ENCODE data around the gene ARL17A.
"Not testable (repeated sequence)": the region's sequence is repeated elsewhere in the genome, so short reads cannot be mapped to it uniquely, and the experiment has no call there.

Gene ARL17A

DNA sequence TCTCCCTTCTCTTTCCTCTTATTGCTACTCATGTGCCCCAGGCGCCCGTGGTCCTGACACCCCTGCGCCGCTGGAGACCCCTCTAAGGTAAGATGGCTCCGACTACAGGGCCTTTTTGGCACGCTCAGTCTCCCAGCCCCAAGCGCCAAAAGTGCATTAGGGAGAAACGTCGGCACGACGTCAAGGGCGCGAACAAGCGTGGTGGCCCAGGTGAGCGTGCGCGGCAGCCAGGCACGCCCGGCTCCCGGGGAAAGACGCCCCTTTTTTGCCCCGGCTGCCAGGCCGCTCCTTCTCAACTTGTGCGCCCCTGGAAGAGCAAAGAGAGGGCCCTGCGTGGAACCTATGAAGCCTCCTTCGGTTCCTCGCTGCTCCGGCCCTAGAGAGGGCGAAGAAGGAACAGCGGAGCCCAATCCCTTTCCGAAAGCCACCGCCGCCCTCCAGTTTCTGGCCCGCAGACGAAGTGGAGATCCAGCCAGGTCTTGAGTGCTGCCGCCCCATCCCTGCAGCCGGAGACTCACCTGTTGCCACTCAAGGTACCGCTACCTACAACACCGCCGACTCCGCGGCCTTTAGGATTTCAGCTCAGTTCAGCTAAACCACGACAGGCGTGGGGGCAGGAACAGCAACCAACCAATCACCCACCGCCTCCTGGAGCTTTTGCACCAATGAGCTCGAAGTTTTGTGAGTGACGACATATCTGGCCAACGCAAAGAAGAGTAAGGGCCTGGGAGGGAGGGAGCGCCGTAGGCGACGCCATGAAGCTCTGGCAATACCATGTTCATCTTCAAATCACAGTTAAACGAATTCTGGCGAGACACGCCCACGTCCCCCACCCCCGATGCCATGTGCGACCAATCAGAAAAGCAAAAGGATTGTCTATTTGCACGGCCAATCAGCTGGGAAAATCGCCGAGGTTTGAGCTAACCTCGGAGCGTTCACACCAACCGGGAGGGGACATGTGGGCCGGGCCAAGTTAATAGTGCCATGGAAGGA is at the start of gene ARL17A:
ARL17A (minus strand) TSS at position 609 of the 993 bp plus-strand sequence. CDS start 3,369 bp downstream, outside the sequence.
- peak; percentile 94 for ATAC-seq

DNA sequence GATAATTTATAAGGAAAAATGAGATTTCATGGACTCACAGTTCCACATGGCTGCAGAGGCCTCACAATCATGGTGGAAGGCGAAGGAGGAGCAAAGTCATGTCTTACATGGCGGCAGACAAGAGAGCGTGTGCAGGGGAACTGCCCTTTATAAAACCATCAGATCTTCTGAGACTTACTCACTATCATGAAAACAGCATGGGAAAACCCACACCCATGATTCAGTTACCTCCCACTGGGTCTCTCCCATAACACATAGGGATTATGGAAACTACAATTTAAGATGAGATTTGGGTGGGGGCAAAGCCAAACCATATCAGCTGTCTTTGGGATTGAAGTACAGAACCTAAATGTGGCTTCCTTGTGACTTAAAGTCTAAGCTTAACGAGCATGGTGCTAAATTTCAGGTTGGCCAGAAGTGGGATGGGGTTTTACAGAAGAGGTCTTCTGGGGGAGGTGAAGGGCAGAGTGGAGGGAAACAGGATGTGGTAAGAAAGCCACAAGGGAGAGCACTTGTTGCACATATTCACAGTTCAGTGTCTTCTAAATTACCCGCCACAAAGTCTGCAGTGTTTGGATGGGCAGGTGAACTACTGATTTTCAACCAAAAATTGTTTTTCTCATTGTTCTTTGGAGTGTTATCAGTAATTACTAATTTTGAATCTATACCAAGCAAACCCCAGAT is 49.4 kb upstream of the ARL17A start:
- ATAC-seq: not testable (repeated sequence)

- peak; percentile 49; the same call in 2 of the 3 replicates for ATAC-seq
Measured at GRCh38 chr17:46627452-46627851, 48.0 kb upstream of the ARL17A start.

- ATAC-seq: not testable (repeated sequence)
Measured at GRCh38 chr17:46624726-46625125, 45.2 kb upstream of the ARL17A start.

DNA sequence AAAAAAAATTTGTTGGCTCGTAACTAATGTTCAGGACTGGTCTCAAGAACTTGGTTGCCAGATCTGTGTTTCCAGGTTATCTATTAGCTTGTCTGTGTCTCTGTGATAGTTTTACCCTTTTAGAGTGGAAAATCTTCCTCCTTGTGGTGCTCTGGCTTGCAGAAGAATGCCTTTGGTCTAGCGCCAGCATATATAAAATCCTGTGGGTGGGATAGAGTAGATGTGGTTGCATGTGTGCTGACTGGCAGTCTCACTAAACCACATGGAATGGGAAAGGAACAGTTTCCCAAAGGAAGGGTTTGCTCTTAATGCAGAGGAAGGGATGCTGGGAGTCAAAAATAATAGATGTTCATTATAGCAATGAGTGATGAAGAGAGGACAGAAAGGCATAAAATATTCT is 44.3 kb upstream of the ARL17A start:
- peak; percentile 49; the same call in 1 of the 3 replicates for ATAC-seq

DNA sequence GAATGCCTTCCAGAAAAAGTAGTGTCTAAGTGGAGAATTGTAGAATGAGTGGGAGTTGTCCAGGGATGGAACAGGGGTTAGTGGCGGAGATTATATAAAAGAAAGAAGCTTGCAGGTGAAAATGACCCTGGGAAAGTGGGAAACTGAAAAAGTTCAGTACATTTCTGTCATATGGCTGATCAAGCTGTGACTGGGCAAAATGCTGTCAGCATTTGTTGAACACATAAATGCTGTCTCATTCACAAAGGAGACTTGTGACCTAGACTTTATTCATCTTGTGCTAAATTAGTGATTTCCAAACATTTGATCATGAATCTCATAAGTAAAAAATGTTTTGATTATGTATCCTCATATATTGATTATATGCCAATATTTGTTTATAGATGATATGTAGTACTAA is 39.5 kb upstream of the ARL17A start:
- ATAC-seq: not testable (repeated sequence)

DNA sequence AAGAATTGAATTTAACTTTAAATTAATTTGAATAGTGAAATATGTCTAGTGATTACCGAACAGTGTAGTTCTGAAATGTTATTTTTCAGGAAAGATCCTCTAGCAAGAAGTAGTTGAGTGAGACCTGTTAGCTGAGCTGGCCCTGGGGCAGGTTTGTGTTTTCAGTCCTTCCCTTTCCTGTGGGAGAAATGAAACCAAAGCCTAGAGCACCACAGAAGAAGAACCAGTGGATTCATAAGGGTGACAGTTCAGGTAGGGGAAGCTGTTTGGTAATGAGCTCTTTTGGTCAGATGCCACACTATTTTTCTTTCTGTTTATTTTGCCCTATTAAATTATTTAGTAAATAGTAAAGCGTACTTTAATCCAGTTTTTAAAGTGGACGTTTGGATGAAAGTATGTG is 37.6 kb upstream of the ARL17A start:
- ATAC-seq: not testable (repeated sequence)

- not testable (repeated sequence) for ATAC-seq
Measured at GRCh38 chr17:46613876-46614275, 34.4 kb upstream of the ARL17A start.

DNA sequence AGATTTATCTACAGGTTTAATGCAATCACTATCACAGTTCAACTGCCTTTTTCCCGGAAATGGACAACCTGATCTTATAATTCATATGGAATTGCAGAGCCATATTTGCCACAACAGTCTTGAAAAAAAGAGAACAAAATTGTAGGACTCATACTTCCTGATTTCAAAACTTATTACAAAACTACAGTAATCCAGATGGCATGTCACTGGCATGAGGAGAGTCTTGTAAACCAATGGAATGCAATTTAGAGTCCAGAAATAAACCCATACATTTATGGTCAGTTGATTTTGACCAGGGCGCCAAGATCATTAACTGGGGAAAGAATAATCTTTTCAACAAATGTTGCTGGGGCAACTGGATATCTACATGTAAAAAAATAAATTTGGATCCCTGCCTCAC is 31.8 kb upstream of the ARL17A start:
- not testable (repeated sequence) for ATAC-seq

DNA sequence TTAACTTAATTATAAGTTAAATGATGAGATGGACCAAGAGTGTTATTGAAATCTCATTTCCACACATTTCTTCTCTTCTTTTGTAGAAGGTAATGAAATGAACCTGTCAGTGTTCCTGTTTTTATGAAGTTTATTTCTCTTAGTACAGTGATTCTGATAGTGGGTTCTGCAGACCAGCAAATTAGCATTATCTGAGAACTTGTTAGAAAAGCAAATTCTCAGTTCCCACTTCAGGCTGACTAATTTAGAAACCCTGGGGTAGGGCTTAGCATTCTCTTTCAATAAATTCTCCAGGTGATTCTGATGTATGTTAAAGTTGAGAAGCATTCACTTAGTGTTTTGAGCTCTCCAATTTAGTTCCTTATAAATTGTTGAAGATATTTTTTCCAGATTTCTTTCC is 23.6 kb upstream of the ARL17A start:
- ATAC-seq: not testable (repeated sequence)

- ATAC-seq: not testable (repeated sequence)
Measured at GRCh38 chr17:46600767-46601166, 21.3 kb upstream of the ARL17A start.

DNA sequence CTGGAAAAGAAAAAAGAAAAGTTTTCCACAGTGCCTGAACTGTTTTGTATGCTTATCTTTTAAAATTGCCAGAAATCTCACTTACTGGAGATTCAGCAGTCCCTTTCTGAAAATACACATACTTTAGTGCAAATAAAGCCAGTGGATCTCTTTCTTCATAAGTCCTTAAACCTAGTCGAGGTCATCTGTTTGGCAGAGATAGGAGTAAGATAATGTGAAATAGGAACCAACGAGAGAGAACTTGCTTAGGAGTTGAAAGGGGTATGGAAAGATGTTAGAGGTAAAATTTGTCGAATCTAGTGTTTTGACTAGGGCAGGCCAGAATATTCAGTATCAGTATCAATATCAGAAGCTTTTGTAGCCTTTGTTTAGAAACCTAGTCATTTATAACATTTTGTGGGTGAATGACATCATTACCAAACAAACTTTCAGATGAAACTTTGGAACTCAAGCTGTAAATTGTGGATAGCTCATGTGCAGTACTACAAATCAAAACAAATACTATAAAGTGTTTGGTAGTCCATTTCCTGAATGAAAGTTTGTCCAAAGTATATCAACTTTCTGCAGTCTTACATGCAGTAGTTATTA is 18.9 kb upstream of the ARL17A start:
- not testable (repeated sequence) for ATAC-seq

DNA sequence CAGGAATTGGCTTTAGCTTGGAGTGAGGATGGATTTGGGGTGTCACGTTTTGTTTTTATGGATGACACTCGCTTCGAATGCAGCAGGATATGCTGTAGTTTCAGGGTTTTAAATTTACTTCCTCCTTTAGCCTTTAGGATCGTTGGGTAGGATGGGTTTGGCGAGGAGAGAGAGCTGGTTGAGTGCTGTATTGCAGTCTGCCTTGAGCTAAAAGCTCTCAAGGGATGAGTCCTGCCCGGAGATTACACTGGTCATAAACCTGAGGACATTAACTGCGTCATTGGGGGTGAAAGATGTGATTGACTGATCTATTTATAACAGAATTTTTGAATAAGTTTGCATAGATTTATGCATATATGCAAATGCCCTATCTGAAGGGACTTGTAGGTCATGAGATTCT is 11.8 kb upstream of the ARL17A start:
- peak; percentile 87 for ATAC-seq

GRCh38 chr17:46590157-46591146 is 11.0 kb upstream of the ARL17A start, which contains the start of gene NSF:
Gene NSF, plus strand, starts transcription at chr17:46590669. Its CDS starts 107 bp downstream, at chr17:46590776.
- peak; percentile 90 for ATAC-seq

- not testable (repeated sequence) for ATAC-seq
Measured at GRCh38 chr17:46585444-46585843, 6.0 kb upstream of the ARL17A start.

DNA sequence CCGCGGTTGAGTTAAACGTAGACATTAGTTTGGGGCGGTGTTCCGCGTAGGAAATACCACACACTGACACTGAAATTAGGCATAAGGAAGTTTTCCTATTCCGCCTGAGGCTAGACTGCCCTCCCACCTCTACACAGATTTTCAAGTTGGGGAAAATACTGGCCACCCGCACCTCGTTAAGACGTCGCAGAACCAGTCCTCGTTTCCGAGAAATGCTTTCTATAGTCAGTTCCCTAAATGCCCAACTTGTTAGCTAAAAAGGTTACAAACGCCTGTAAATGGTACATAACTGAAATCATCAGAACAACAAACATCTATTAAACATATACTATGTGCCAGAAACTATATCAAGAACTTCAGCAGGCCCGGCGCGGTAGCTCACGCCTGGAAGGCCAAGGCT is 591 bp upstream of the ARL17A start:
- not testable (repeated sequence) for ATAC-seq

GRCh38 chr17:46571796-46572195 is 7.7 kb downstream of the ARL17A start:
- ATAC-seq: not testable (repeated sequence)

DNA sequence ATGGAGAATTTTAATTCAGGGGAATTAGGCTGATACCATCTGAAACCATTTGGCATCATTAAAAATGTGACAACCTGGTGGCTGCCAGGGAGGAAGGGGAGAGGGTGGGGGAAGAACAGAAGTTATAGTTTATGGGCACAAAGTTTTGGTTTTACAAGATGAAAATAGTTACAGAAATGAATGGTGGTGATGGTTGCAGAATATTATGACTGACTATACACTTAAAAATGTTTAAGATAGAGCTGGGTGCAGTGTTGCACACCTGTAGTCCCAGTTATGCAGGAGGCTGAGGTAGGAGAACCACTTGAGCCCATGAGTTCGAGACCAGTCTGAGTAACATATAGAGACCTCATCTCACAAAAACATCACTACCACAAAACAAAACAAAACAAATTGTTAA is 12.5 kb downstream of the ARL17A start:
- not testable (repeated sequence) for ATAC-seq

GRCh38 chr17:46566284-46566683 is 13.2 kb downstream of the ARL17A start:
- ATAC-seq: not testable (repeated sequence)

GRCh38 chr17:46560048-46560447 is 19.4 kb downstream of the ARL17A start:
- ATAC-seq: not testable (repeated sequence)

DNA sequence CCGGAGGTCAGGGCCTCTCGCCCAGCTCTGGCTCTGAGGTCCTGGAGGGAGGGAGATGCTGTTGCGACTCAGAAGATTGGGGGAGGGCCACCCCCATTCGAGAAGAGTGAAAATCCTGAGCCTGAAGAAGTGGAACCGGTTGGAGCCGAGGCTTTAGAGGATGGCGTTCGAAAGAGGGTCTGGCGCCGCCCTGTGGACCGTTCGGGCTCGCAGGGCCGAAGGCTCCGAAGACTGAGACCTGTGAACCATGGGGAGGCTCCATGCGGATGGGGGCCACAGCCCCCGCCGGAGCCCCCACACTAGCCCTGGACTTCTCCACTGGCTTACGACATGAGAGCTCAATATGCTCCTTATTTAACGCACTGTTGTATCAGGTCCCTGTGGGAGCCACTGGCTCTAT is 20.3 kb downstream of the ARL17A start:
- ATAC-seq: not testable (repeated sequence)

- not testable (repeated sequence) for ATAC-seq
Measured at GRCh38 chr17:46548607-46549006, 30.9 kb downstream of the ARL17A start.

Data from SK-N-SH treated with all-trans-retinoic acid at 6 μM for 48 hours (cell line).